GM15510 (cell line): ENCODE data around the gene XYLT1.

ENCODE experiments used
- POLR2A ChIP-seq: IDR thresholded peaks from 3 replicates; pipeline ENCODE4 v1.6.1; 2011; ENCODE audit warnings: borderline replicate concordance; ENCODE audit not compliant: insufficient read length; ENCODE audit errors: extremely low read depth

XYLT1 gene

DNA sequence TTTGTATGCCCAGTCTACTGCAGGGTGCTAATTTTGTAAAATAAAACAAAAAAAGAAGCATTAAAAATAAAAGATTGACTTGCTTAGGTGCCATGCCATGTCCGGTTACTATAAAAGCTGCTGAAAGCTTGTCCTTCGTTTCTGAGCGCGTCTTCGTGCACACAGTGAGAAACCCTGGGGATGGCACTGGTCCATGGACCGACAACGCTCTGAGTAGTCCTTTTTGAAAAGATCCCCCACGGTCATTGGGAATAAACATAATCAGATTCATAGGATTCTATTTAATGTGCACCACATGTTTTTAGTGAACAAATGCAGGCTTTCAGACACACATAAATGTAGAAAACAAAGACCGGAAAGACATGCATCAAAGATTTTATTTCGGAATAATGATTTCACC lies 146.3 kb downstream of the XYLT1 start:
- no peak for TF ChIP-seq POLR2A

DNA sequence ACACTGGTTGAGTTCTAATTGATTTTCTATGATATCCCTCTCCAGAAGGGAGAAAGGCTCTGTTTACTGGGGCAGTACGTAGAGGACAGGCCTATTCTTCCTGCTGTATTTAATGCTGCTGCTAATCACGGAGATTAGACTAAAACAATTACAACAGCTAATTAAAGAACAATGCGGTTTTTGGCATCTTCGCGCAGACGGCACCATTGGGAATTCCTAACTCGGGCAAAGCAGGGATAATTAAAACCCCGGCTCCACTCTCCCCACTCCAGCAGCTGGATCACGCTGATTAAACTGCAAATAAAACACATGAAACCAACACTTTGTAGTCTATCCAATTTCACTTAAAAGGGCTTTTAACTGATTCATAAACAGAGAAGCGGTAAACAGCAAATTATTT lies 147.6 kb downstream of the XYLT1 start:
- TF ChIP-seq POLR2A = no peak

DNA sequence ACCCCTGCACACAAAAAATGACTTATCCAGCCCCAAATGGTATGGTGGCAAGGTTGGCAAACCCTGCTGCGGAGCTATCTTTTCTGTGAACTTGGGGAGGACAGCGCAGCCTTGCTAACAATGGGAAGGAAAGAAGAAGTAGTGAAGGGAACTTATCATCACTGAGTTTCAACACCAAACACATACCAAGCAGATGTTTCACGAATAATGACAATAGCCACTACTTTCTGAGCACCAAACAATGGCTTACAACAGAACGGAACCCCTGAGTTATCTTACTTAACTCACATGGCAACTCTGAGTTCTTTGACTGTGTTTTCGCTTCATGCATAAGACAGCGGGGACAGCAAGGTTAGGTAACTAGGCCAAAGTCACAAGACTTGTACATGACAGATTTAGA lies 148.9 kb downstream of the XYLT1 start:
- TF ChIP-seq POLR2A = no peak

DNA sequence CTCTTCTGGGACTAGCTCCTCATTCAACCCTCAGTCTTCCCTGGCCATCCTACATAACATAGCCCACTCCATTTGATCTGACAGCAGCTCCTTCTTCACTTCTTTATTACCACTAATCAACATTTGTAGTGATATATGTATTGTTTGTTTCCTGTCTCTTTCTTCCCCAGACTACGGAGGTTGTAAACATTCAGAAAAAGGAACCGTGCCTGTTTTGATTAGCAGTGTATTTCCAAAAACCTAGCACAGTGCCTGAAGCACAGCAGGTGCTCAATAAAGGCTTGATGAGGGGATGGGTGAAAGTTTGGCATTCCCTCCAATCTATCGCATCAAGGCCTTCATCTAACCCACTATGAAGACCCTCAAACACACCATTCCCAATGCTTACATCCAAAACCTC lies 150.8 kb downstream of the XYLT1 start:
- no peak for TF ChIP-seq POLR2A

DNA sequence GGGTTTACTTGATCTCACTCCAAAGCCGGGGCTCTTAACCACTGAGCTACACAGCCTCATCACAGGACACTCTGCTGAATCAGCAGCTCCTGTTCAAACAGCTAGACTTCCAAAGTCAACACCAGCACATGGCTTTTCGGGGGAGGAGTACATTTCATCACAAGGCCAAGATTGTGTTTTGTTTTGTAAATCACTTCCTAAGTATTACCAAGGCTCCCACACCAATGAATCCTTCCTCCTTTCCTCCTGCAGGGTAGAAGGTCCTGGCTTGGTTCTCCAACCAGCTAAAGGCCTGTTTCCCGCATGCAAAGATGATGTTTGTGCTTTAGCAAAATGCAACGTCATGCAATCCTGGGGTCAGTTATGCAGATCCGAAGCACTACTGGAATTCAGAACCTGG lies 152.5 kb downstream of the XYLT1 start:
- TF ChIP-seq POLR2A = no peak

DNA sequence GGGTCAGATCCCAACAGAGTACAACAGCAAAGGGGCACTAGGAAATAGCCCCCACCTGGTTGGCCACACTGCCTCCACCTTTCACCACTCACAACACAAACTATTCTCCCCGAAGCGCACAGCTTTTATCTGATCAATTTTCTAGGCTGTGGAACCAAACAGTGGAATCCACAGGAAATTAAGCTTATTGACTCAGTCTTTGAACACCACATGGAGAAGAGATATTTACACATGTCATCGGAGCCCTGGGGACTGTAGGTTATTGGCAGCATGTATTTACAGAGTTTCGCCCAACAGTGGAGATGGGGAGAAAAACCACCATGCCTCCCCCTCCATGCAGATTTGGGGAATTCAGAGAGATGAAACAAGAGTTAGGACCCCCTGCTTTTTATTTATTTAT lies 154.8 kb downstream of the XYLT1 start:
- no peak for TF ChIP-seq POLR2A

DNA sequence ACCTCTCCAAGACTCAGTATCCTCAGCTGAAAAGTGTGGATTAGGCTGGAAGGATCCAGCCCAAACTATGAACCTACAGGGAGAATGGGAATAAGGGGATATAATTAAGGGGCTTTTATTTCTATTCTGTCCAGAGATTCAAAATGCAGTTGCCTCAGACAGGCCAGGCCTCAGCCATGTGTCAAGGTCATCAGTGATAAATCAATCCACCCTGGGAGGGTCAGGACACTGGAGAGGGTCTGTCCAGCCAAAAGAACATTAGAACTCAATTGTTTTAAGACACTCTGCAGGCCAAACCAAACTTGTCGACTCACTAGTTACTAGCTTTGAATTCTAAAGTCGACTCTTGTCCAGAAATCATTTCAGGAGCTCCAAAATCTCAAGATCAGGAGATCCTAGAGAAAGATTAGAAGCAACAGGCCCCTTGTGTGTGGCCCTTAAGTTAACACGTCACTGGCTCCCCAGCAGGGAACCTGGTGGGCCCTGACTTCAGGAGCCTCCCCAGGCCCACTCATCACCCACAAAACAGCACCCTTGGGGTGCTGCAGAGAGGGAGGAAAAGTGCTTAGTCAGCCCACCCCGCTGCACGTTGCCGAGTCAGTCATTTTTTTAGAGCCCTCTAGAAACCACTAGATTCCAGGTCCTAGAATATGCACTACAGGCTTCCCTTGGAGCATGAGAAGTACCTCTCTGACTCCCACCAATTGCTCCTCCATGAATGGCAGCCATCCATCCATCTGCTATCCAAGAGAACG lies 156.8 kb downstream of the XYLT1 start:
- TF ChIP-seq POLR2A = no peak

DNA sequence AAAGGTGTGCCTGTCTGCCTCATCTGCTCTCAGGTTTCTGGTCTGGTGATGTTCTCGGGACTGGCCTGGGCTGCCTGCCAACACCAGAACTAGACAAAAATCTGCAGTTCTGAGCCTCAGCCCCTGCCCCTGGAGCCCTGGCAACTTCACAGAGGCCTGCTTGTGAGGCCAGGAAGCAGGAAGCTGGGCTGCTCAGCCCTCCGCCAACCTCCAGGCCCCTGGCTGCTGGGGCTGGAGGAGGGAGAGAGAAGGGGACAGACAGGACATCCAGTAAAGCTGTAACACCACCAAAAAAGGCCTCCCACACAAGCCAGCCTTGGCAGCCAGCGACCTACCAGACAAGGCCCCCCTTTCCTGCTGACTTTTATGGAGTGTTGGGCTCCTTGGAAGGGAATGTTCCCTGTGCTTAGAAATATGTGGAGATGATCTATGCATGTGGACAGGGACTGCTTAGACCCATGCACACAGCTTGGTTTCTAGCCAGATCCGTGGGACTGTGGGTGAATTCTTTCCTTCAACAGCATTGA lies 157.6 kb downstream of the XYLT1 start:
- TF ChIP-seq POLR2A = no peak

DNA sequence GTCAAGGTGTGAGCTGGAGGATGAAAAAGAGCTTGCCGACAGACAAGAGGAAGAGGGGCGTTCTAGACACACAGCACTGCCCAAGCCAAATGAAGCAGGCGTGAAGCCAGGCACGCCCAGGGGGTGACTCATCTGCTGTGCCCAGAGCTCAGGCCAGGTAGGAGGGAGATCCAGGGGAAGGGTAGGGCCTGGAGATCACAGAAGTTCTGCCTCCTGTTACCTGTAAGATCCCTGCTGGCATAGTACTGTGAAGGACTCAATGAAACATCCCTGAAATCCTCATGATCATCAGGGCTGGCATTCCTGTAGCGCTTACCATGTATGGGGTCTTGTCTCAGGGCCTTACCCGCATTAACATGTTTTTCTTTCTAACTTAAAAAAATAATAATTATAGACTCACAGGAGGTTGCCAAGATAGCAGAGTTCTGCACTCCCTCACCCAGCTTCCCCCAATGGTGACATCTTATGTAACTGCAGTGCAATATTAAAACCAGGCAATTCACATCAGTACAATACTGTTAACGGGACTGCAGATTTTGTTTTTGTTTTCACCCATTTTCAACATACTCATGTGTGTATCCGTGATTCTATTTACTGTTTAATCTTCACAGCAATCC lies 158.6 kb downstream of the XYLT1 start:
- TF ChIP-seq POLR2A = no peak

DNA sequence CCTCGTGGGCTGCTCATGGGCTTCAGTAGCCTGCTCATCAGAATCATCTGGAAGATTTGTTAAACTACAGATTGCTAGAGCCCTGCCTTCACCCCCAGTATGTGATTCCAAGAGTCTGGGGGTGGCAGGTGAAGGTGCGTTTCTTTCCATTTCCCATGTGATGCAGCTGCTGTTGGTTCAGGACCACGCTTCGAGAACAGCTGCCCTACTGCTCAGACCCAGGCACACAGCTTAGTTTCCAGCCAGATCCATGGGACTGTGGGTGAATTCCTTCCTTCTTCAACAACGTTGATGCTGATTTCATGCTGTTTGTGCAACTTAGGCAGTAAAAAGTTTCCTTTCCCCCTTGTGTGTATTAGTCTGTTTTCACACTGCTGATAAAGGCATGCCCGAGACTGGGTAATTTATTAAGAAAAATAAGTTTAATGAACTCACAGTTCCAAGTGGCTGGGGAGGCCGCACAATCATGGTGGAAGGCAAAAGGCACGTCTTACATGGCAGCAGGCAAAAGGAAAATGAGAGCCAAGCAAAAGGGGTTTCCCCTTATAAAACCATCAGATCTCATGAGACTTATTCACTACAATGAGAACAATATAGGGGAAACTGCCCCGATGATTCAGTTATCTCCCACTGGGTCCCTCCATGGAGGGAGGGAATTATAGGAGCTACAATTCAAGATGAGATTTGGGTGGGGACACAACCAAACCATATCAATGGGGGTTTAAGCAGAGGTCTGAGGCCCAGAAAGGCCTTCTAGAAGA lies 159.2 kb downstream of the XYLT1 start:
- no peak for TF ChIP-seq POLR2A

DNA sequence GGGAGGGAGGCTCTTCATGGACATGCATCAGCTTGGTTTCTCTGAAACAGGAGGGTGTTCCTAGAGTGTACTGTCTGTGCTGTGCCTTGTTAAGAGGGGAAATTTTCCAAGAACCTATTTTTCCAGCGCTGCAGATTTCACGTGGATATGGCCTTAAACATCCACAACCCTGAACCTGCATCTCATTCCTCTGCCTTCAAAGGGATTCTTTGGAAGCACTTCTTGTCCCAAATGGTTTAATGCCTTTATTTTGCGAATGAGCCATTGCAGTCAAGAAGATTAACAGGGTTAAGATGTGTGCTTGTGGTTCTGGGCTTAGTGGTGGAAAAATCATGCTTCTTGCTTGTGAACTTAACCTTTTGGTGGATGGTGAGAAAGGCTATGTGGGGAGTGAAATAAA lies 161.2 kb downstream of the XYLT1 start:
- TF ChIP-seq POLR2A = no peak

DNA sequence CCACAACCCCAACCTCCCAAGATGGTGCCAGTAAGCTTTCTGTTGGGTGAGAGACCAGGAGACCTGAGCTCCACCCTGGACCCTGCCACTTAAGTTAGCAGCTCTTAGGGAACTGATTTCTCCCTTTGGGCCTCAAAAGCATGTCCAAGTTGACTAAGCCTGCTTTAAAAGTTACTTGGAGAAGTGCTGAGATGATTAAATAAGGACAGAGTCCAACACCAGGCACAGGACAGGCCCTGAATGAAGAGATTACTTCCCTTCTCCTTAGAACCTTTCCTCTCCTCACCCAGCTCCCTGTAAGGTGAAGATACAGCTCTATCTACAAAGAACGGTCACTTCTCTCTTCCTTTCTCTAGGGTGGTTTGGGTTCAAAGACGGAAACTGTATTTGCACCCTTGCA lies 162.6 kb downstream of the XYLT1 start:
- no peak for TF ChIP-seq POLR2A

DNA sequence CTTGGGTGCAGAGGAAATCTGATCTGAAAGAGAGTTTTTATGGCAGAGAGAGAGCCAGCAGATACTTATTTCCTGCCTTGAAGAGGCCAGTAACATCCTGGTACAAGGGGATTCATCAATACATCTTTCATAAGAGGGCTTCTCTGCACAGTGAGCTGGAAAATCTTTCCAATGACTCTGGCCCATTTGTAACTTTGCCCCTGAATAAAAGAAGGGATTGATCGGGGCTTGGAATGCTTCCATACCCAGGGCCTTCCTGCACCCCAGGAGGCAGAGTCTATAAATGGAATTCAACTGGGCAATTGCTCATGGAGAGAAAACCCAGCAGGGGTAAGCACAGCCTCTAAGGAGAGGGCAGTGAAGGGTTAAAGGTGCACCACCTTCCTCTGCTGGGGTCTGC lies 163.3 kb downstream of the XYLT1 start:
- no peak for TF ChIP-seq POLR2A

DNA sequence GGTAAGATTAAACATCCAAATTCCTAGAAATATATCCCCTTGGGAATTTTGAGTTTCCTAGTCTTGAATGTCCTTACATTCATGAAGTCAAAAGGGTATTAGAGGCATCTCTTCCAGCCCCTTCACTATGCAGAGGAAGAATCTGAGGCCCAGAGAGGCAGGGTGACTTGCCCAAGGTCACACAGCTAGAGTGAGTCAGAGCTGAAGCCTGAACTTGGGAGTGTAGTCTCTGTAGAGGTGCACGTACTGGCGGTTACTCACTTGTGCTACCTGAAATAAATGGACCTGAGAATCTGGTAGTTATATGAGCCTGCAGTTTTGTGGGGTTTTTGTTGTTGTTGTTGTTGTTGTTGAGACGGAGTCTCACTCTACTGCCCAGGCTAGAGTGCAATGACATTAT lies 164.0 kb downstream of the XYLT1 start:
- no peak for TF ChIP-seq POLR2A

DNA sequence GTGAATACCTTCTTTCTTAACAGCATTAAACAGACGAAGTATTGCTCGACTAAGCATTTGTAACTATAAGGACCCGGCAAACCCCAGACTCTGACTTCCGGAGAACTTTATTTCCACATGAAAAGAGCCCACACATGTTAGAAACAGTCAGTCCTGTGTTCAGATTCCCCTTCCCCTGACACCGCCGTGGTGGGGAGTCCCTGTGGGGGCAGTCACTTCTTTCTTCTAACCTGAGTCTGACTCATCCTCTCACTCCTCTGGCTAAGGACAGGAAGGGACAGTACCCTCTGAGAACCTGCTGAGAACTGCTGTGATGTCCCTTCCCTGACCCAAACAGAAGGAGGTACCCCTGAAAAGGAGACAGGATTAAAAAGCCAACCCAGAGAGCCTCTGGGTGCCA lies 165.1 kb downstream of the XYLT1 start:
- no peak for TF ChIP-seq POLR2A
